ENCODE results near the gene NLN. TPM values are rescaled to one million over a fixed set of nuclear protein-coding genes. Genes with fewer than 3 reads are reported as not detected.

NLN gene
- total and polyA plus RNA-seq, 2 experiments from 2014 or later, result 37.7 to 49.6 TPM

- Histone ChIP-seq H3K9me3 (ENCODE audit: low read depth) (no peaks in the 10 kb centered on the region), H3K4me3 (no peak overlapping the region), H3K36me3 (ENCODE audit: low read depth) (no peaks in the 10 kb centered on the region), H3F3A (ENCODE audit: insufficient read depth) (no peaks in the 10 kb centered on the region), H3K79me2 (ENCODE audit: insufficient read depth) (peaks cover 97% of the 10 kb centered on the region), H3K9me2 (ENCODE audit: insufficient read depth) (no peaks in the 10 kb centered on the region), H3K27me3 (replicated peaks; ENCODE audit: insufficient read depth) (no peaks in the 10 kb centered on the region), H4K20me1 (ENCODE audit: insufficient read depth) (no peaks in the 10 kb centered on the region), H3K4me2 (ENCODE audit: unreplicated experiment) (no peak overlapping the region), H3K4me1 (ENCODE audit: insufficient read depth) (no peaks in the 10 kb centered on the region), H3K9ac (no peak overlapping the region), H3K27ac (no peak overlapping the region), H2AFZ (no peak overlapping the region)
- TF ChIP-seq EZH2phosphoT487 (IDR thresholded peaks at IDR 0.05; ENCODE audit: insufficient read depth, low read depth), result no peak
- no peak for TF ChIP-seq EZH2 (IDR thresholded peaks at IDR 0.05; ENCODE audit: insufficient read depth, poor library complexity, severe bottlenecking)
- DNase-seq, result no peak
- WGBS, 2 experiments (ENCODE audit: low coverage in 1 of 2, low lambda C conversion rate in 2 of 2, missing lambda C conversion rate in 2 of 2), result 89 to 93% methylated on average over 8 of the region's 8 CpGs
- in situ Hi-C loops (cut with MboI), result no loop called here
These were observed 31.2 kb downstream of the NLN start for GRCh38 chr5:65753189-65753588.

GRCh38 chr5:65758546-65759144 is 36.6 kb downstream of the NLN start:
- whole genome bisulfite sequencing, 2 experiments (ENCODE audit: low coverage in 1 of 2, low lambda C conversion rate in 2 of 2, missing lambda C conversion rate in 2 of 2), result 97 to 99% methylated on average over 4 of the region's 4 CpGs
- TF ChIP-seq EZH2 (IDR thresholded peaks at IDR 0.05; ENCODE audit: insufficient read depth, poor library complexity, severe bottlenecking), result no peak
- TF ChIP-seq EZH2phosphoT487 (IDR thresholded peaks at IDR 0.05; ENCODE audit: insufficient read depth, low read depth), result no peak
- no peak overlapping the region for H3K9ac ChIP-seq

GRCh38 chr5:65760504-65761275 is 38.7 kb downstream of the NLN start:
- Histone ChIP-seq H3K4me3 (no peak overlapping the region), H3K4me2 (ENCODE audit: unreplicated experiment) (no peak overlapping the region), H3K79me2 (ENCODE audit: insufficient read depth) (peaks cover 52% of the 10 kb centered on the region), H3K36me3 (ENCODE audit: low read depth) (peaks cover 8% of the 10 kb centered on the region; the same call in 1 of the 2 replicates), H2AFZ (no peak overlapping the region), H3K27me3 (replicated peaks; ENCODE audit: insufficient read depth) (no peaks in the 10 kb centered on the region), H3K27ac (no peak overlapping the region), H3K9ac (no peak overlapping the region), H3F3A (ENCODE audit: insufficient read depth) (no peaks in the 10 kb centered on the region), H4K20me1 (ENCODE audit: insufficient read depth) (no peaks in the 10 kb centered on the region), H3K9me3 (ENCODE audit: low read depth) (no peaks in the 10 kb centered on the region), H3K4me1 (ENCODE audit: insufficient read depth) (peaks cover 10% of the 10 kb centered on the region), H3K9me2 (ENCODE audit: insufficient read depth) (no peaks in the 10 kb centered on the region)
- DNase-seq, result peak; percentile 74
- TF ChIP-seq EZH2 (IDR thresholded peaks at IDR 0.05; ENCODE audit: insufficient read depth, poor library complexity, severe bottlenecking) (no peak), EZH2phosphoT487 (IDR thresholded peaks at IDR 0.05; ENCODE audit: insufficient read depth, low read depth) (no peak)
- in situ Hi-C loops (cut with MboI), result no loop called here
- WGBS, 2 experiments (ENCODE audit: low coverage in 1 of 2, low lambda C conversion rate in 2 of 2, missing lambda C conversion rate in 2 of 2), result 56 to 57% methylated on average over 2 of the region's 2 CpGs

More at GRCh38 chr5:65758546-65759144, 36.6 kb downstream of the NLN start:
- Histone ChIP-seq H3K9me2 (ENCODE audit: insufficient read depth) (no peaks in the 10 kb centered on the region), H3K9me3 (ENCODE audit: low read depth) (no peaks in the 10 kb centered on the region), H3K4me3 (no peak overlapping the region), H3K4me1 (ENCODE audit: insufficient read depth) (peaks cover 10% of the 10 kb centered on the region), H3K27me3 (replicated peaks; ENCODE audit: insufficient read depth) (no peaks in the 10 kb centered on the region), H3K4me2 (ENCODE audit: unreplicated experiment) (no peak overlapping the region), H2AFZ (no peak overlapping the region), H3K27ac (no peak overlapping the region), H3K79me2 (ENCODE audit: insufficient read depth) (peaks cover 67% of the 10 kb centered on the region), H4K20me1 (ENCODE audit: insufficient read depth) (no peaks in the 10 kb centered on the region), H3F3A (ENCODE audit: insufficient read depth) (no peaks in the 10 kb centered on the region), H3K36me3 (ENCODE audit: low read depth) (peaks cover 8% of the 10 kb centered on the region; the same call in 1 of the 2 replicates)
- DNase-seq, result no peak
- in situ Hi-C loops (cut with MboI), result no loop called here

GRCh38 chr5:65762234-65762633 is 40.2 kb downstream of the NLN start:
- Histone ChIP-seq H3K9me3 (ENCODE audit: low read depth) (no peaks in the 10 kb centered on the region), H3K27ac (no peak overlapping the region), H3K79me2 (ENCODE audit: insufficient read depth) (peaks cover 37% of the 10 kb centered on the region), H3K27me3 (replicated peaks; ENCODE audit: insufficient read depth) (no peaks in the 10 kb centered on the region), H3K9me2 (ENCODE audit: insufficient read depth) (no peaks in the 10 kb centered on the region), H4K20me1 (ENCODE audit: insufficient read depth) (no peaks in the 10 kb centered on the region), H2AFZ (no peak overlapping the region), H3K4me2 (ENCODE audit: unreplicated experiment) (no peak overlapping the region), H3K4me3 (no peak overlapping the region), H3K36me3 (ENCODE audit: low read depth) (peaks cover 14% of the 10 kb centered on the region; the same call in 1 of the 2 replicates), H3K9ac (no peak overlapping the region), H3K4me1 (ENCODE audit: insufficient read depth) (peaks cover 10% of the 10 kb centered on the region), H3F3A (ENCODE audit: insufficient read depth) (no peaks in the 10 kb centered on the region)
- in situ Hi-C loops (cut with MboI), result no loop called here
- WGBS, 2 experiments (ENCODE audit: low coverage in 1 of 2, low lambda C conversion rate in 2 of 2, missing lambda C conversion rate in 2 of 2), result 94 to 97% methylated on average over 1 of the region's 1 CpG
- no peak for TF ChIP-seq EZH2phosphoT487 (IDR thresholded peaks at IDR 0.05; ENCODE audit: insufficient read depth, low read depth)
- TF ChIP-seq EZH2 (IDR thresholded peaks at IDR 0.05; ENCODE audit: insufficient read depth, poor library complexity, severe bottlenecking), result no peak
- DNase-seq, result peak; percentile 22

Measured in GM23248 (cell line).